Right lobe of liver (tissue), 4 donors: Measurements from ENCODE around the gene NEDD4L.

Experiments
- POLR2A ChIP-seq: fragments of 450-650 bp; IDR thresholded peaks from one replicate; pipeline ENCODE4 v1.6.1; 2017; ENCODE audit warnings: antibody characterized with exemption, mild to moderate bottlenecking
- TF ChIP-seq, protein P1 (sequence below), 4 donors: fragments of 200-600 bp in 3 of 4; fragments of 450-650 bp in 1 of 4; IDR thresholded peaks; one replicate each; pipeline versions ENCODE4 v1.5.1 to v1.8.0; 2016 to 2022; ENCODE audit warnings: antibody characterized with exemption in 4 of 4, mild to moderate bottlenecking in 2 of 4
- donor health status: DM: no; HTN: no; CAD: no.
- donor health status: DM: no; HTN: no; CAD: no.
- donor health status: DM: no; HTN: yes; CAD: no.

DNA sequence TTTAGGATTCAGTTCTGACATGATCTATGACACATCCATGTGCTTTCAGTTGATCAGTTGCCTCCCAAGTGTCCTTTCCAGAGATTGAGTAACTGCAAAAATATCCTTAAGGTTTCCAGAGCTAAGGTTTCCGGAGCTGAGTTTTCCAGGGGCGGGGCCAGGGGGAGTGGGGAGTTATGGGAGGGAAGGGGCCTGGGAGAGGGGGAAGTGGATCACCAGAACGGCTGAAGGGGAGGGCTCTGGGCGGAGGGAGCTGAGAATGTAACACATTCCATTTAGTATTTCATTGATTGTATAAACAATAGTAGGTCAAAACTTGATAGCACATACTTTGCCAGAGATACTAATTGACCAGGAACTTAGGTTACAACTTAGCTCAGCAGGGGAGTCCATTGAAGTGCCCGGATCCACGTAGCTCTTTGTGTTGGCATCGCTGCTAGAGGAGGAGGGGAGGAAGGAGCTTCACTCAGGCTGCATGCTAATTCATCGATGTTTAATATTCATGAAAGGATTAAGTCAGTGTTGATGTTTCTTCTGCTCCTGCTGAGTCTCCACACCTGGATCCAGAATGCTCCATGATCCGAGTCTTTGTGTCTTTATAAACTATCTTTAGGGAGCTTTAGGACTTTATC, 295.1 kb downstream of the NEDD4L start:
- TF ChIP-seq, protein P1, sequence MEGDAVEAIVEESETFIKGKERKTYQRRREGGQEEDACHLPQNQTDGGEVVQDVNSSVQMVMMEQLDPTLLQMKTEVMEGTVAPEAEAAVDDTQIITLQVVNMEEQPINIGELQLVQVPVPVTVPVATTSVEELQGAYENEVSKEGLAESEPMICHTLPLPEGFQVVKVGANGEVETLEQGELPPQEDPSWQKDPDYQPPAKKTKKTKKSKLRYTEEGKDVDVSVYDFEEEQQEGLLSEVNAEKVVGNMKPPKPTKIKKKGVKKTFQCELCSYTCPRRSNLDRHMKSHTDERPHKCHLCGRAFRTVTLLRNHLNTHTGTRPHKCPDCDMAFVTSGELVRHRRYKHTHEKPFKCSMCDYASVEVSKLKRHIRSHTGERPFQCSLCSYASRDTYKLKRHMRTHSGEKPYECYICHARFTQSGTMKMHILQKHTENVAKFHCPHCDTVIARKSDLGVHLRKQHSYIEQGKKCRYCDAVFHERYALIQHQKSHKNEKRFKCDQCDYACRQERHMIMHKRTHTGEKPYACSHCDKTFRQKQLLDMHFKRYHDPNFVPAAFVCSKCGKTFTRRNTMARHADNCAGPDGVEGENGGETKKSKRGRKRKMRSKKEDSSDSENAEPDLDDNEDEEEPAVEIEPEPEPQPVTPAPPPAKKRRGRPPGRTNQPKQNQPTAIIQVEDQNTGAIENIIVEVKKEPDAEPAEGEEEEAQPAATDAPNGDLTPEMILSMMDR (IDR thresholded peaks at IDR 0.05): no peak
- no peak for TF ChIP-seq POLR2A
